ENCODE measurements around the gene TUBB2A. TPM values are rescaled to one million over a fixed set of nuclear protein-coding genes. Genes with fewer than 3 reads are reported as not detected.

TUBB2A gene
- polyA plus RNA-seq, 1 of the 3 experiments (the other 2 are of a cell fraction): 199 TPM

- Histone ChIP-seq H3K9me2 (no peaks in the 10 kb centered on the region), H3K36me3 (replicated peaks in 1 of 2; ENCODE audit: control insufficient read depth in 1 of 2, insufficient read depth in 2 of 2, low read length in 1 of 2) (peaks cover 9 to 10% of the 10 kb centered on the region in 2 experiments), H3K79me2 (ENCODE audit: insufficient read depth) (peaks cover 4% of the 10 kb centered on the region), H3K4me2 (no peak overlapping the region), H3F3A (replicated peaks; ENCODE audit: insufficient read depth) (peaks cover 6% of the 10 kb centered on the region), H3K9me3 (no peaks in the 10 kb centered on the region), H3K4me1 (ENCODE audit: control insufficient read depth in 1 of 2, insufficient read depth in 2 of 2, low read depth in 1 of 2, low read length in 1 of 2) (peaks cover 0 to 6% of the 10 kb centered on the region in 2 experiments; a peak in 2 of 4 replicates), H4K20me1 (ENCODE audit: insufficient read depth) (no peaks in the 10 kb centered on the region), H3K9ac (no peak overlapping the region), H3K27me3 (ENCODE audit: insufficient read depth) (no peaks in the 10 kb centered on the region), H3K4me3 (ENCODE audit: low read depth in 2 of 2, low read length in 1 of 2) (no peak overlapping the region), H3K27ac (ENCODE audit: low read depth in 2 of 2, low read length in 1 of 2) (no peak overlapping the region), H2AFZ (ENCODE audit: low read depth) (no peak overlapping the region)
- no peak for DNase-seq
- WGBS (ENCODE audit: low lambda C conversion rate): 84% methylated on average over 8 of the region's 8 CpGs
- CTCF ChIA-PET: interaction anchor here (0.7 to 1.7 kb wide), 3 partner anchors 38 to 127 kb away, joined by 3 to 10 read pairs (median 3); no protein-coding TSS in a partner anchor
- POLR2A ChIA-PET: no interaction called here
- TF ChIP-seq SIN3A (IDR thresholded peaks at IDR 0.05; ENCODE audit: borderline replicate concordance, low read depth, low read length) (no peak), TAF1 (IDR thresholded peaks at IDR 0.05; ENCODE audit: borderline replicate concordance, low read depth, low read length) (no peak), RAD21 (IDR thresholded peaks at IDR 0.05; ENCODE audit: low read length) (no peak)
- TF ChIP-seq, protein P1, sequence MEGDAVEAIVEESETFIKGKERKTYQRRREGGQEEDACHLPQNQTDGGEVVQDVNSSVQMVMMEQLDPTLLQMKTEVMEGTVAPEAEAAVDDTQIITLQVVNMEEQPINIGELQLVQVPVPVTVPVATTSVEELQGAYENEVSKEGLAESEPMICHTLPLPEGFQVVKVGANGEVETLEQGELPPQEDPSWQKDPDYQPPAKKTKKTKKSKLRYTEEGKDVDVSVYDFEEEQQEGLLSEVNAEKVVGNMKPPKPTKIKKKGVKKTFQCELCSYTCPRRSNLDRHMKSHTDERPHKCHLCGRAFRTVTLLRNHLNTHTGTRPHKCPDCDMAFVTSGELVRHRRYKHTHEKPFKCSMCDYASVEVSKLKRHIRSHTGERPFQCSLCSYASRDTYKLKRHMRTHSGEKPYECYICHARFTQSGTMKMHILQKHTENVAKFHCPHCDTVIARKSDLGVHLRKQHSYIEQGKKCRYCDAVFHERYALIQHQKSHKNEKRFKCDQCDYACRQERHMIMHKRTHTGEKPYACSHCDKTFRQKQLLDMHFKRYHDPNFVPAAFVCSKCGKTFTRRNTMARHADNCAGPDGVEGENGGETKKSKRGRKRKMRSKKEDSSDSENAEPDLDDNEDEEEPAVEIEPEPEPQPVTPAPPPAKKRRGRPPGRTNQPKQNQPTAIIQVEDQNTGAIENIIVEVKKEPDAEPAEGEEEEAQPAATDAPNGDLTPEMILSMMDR (IDR thresholded peaks at IDR 0.05): no peak
These were observed 32.7 kb downstream of the TUBB2A start for GRCh38 chr6:3124667-3125066.

- Histone ChIP-seq H3K9ac (no peak overlapping the region), H3K36me3 (replicated peaks in 1 of 2; ENCODE audit: control insufficient read depth in 1 of 2, insufficient read depth in 2 of 2, low read length in 1 of 2) (peaks cover 0 to 4% of the 10 kb centered on the region in 2 experiments), H3F3A (replicated peaks; ENCODE audit: insufficient read depth) (peaks cover 9% of the 10 kb centered on the region), H3K4me1 (ENCODE audit: control insufficient read depth in 1 of 2, insufficient read depth in 2 of 2, low read depth in 1 of 2, low read length in 1 of 2) (peaks cover 0 to 11% of the 10 kb centered on the region in 2 experiments; a peak in 2 of 4 replicates), H3K27me3 (ENCODE audit: insufficient read depth) (no peaks in the 10 kb centered on the region), H3K9me3 (no peaks in the 10 kb centered on the region), H3K79me2 (ENCODE audit: insufficient read depth) (peaks cover 11% of the 10 kb centered on the region), H3K4me3 (ENCODE audit: low read depth in 2 of 2, low read length in 1 of 2) (no peak overlapping the region), H2AFZ (ENCODE audit: low read depth) (no peak overlapping the region), H3K4me2 (no peak overlapping the region), H3K27ac (ENCODE audit: low read depth in 2 of 2, low read length in 1 of 2) (no peak overlapping the region), H3K9me2 (no peaks in the 10 kb centered on the region), H4K20me1 (ENCODE audit: insufficient read depth) (no peaks in the 10 kb centered on the region)
- DNase-seq: no peak
- ChIA-PET POLR2A (interaction anchor here (0.5 kb wide), 1 partner anchor 58 kb away, joined by 4 read pairs; no protein-coding TSS in a partner anchor), CTCF (interaction anchor here (0.6 to 1.8 kb wide), 5 partner anchors 9 to 129 kb away, joined by 3 to 5 read pairs (median 4); no protein-coding TSS in a partner anchor)
- no peak for TF ChIP-seq FOXM1 (IDR thresholded peaks at IDR 0.05; ENCODE audit: low read depth)
- TF ChIP-seq RFX5 (IDR thresholded peaks at IDR 0.05; ENCODE audit: low read length): no peak
- no peak for TF ChIP-seq RAD21 (IDR thresholded peaks at IDR 0.05; ENCODE audit: low read length)
- TF ChIP-seq TEAD4 (IDR thresholded peaks at IDR 0.05; ENCODE audit: borderline replicate concordance, insufficient read depth): no peak
- no peak for TF ChIP-seq YY1 (IDR thresholded peaks at IDR 0.05; ENCODE audit: low read depth)
- no peak for TF ChIP-seq USF2 (IDR thresholded peaks at IDR 0.05; ENCODE audit: borderline replicate concordance, low read depth, low read length)
- TF ChIP-seq, protein P2, sequence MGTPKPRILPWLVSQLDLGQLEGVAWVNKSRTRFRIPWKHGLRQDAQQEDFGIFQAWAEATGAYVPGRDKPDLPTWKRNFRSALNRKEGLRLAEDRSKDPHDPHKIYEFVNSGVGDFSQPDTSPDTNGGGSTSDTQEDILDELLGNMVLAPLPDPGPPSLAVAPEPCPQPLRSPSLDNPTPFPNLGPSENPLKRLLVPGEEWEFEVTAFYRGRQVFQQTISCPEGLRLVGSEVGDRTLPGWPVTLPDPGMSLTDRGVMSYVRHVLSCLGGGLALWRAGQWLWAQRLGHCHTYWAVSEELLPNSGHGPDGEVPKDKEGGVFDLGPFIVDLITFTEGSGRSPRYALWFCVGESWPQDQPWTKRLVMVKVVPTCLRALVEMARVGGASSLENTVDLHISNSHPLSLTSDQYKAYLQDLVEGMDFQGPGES (IDR thresholded peaks at IDR 0.05; ENCODE audit: low read depth, low read length): no peak
- TF ChIP-seq, protein P3, sequence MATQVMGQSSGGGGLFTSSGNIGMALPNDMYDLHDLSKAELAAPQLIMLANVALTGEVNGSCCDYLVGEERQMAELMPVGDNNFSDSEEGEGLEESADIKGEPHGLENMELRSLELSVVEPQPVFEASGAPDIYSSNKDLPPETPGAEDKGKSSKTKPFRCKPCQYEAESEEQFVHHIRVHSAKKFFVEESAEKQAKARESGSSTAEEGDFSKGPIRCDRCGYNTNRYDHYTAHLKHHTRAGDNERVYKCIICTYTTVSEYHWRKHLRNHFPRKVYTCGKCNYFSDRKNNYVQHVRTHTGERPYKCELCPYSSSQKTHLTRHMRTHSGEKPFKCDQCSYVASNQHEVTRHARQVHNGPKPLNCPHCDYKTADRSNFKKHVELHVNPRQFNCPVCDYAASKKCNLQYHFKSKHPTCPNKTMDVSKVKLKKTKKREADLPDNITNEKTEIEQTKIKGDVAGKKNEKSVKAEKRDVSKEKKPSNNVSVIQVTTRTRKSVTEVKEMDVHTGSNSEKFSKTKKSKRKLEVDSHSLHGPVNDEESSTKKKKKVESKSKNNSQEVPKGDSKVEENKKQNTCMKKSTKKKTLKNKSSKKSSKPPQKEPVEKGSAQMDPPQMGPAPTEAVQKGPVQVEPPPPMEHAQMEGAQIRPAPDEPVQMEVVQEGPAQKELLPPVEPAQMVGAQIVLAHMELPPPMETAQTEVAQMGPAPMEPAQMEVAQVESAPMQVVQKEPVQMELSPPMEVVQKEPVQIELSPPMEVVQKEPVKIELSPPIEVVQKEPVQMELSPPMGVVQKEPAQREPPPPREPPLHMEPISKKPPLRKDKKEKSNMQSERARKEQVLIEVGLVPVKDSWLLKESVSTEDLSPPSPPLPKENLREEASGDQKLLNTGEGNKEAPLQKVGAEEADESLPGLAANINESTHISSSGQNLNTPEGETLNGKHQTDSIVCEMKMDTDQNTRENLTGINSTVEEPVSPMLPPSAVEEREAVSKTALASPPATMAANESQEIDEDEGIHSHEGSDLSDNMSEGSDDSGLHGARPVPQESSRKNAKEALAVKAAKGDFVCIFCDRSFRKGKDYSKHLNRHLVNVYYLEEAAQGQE (IDR thresholded peaks at IDR 0.05; ENCODE audit: low read depth, low read length): no peak
- TF ChIP-seq SMC3 (IDR thresholded peaks at IDR 0.05; ENCODE audit: low read depth, low read length): no peak
- WGBS (ENCODE audit: low lambda C conversion rate): 89% methylated on average over 9 of the region's 9 CpGs
These were observed 34.5 kb downstream of the TUBB2A start for GRCh38 chr6:3122823-3123182.

Data from SK-N-SH (cell line).